Liver (tissue), 9 donors: ENCODE results near the gene CDC42BPB. TPM values are rescaled to one million over a fixed set of nuclear protein-coding genes. Genes with fewer than 3 reads are reported as not detected.

Source experiments
- DNase-seq: peaks from one replicate; pipeline ENCODE4 v3.0.0-alpha.2; 2017; ENCODE audit warnings: low spot score
- H3K27ac ChIP-seq, 2 donors: one replicate each; pipeline ENCODE4 v1.7.0; 2013; ENCODE audit warnings: inconsistent platforms in 2 of 2, low read length in 2 of 2, control low read depth in 1 of 2, low read depth in 1 of 2, mild to moderate bottlenecking in 1 of 2
- H3K27me3 ChIP-seq, 4 donors: one replicate each; pipeline versions ENCODE4 v1.6.1 to v1.7.0; 2013; ENCODE audit warnings: low read length in 3 of 4, inconsistent platforms in 1 of 4, mild to moderate bottlenecking in 1 of 4, moderate library complexity in 1 of 4; ENCODE audit not compliant: control insufficient read depth in 4 of 4, insufficient read depth in 4 of 4
- H3K36me3 ChIP-seq, 4 donors: one replicate each; pipeline versions ENCODE4 v1.6.1 to v1.7.0; 2013; ENCODE audit warnings: low read length in 3 of 4, mild to moderate bottlenecking in 3 of 4, low read depth in 1 of 4, moderate library complexity in 1 of 4; ENCODE audit not compliant: control insufficient read depth in 4 of 4, insufficient read depth in 3 of 4
- H3K4me1 ChIP-seq, 4 donors: one replicate each; pipeline versions ENCODE4 v1.6.1 to v1.7.0; 2013; ENCODE audit warnings: low read length in 3 of 4, mild to moderate bottlenecking in 3 of 4, moderate library complexity in 1 of 4; ENCODE audit not compliant: control insufficient read depth in 4 of 4, insufficient read depth in 4 of 4
- H3K4me3 ChIP-seq, 3 donors: one replicate each; pipeline versions ENCODE4 v1.6.1 to v1.7.0; 2013; ENCODE audit warnings: low read length in 3 of 3, control low read depth in 1 of 3, low read depth in 1 of 3, mild to moderate bottlenecking in 1 of 3
- H3K9ac ChIP-seq, 2 donors: one replicate each; pipeline ENCODE4 v1.7.0; 2013; ENCODE audit warnings: low read length in 2 of 2, mild to moderate bottlenecking in 2 of 2, moderate library complexity in 2 of 2, control low read depth in 1 of 2, low read depth in 1 of 2
- H3K9me3 ChIP-seq, 4 donors: one replicate each; pipeline versions ENCODE4 v1.6.1 to v1.7.0; 2013; ENCODE audit warnings: low read length in 3 of 4; ENCODE audit not compliant: control insufficient read depth in 4 of 4
- EGR1 ChIP-seq, 2 donors: IDR thresholded peaks; 2 replicates each; pipeline ENCODE4 v1.6.1; 2016 to 2018; ENCODE audit warnings: antibody characterized with exemption in 2 of 2, low read depth in 2 of 2
- FOXA1 ChIP-seq: IDR thresholded peaks from 2 replicates; pipeline ENCODE4 v1.6.1; 2016; ENCODE audit warnings: antibody characterized with exemption
- FOXA2 ChIP-seq: IDR thresholded peaks from 2 replicates; pipeline ENCODE4 v1.6.1; 2016; ENCODE audit warnings: antibody characterized with exemption
- GABPA ChIP-seq, 2 donors: IDR thresholded peaks in 1 of 2; conservative IDR thresholded peaks in 1 of 2; 2 replicates each; pipeline ENCODE4 v1.6.1; 2016; ENCODE audit warnings: antibody characterized with exemption in 2 of 2, mild to moderate bottlenecking in 1 of 2, moderate library complexity in 1 of 2
- HNF4A ChIP-seq, 2 donors: conservative IDR thresholded peaks; 2 replicates each; pipeline ENCODE4 v1.6.1; 2016; ENCODE audit warnings: antibody characterized with exemption in 2 of 2, mild to moderate bottlenecking in 2 of 2
- HNF4G ChIP-seq: IDR thresholded peaks from 2 replicates; pipeline ENCODE4 v1.6.1; 2016; ENCODE audit warnings: antibody characterized with exemption
- JUND ChIP-seq, 2 donors: IDR thresholded peaks; 2 replicates each; pipeline ENCODE4 v1.6.1; 2016; ENCODE audit warnings: antibody characterized with exemption in 2 of 2
- NR2F2 ChIP-seq: IDR thresholded peaks from 2 replicates; pipeline ENCODE4 v1.6.1; 2016; ENCODE audit warnings: antibody characterized with exemption
- RAD21 ChIP-seq, 2 donors: IDR thresholded peaks; 2 replicates each; pipeline ENCODE4 v1.6.1; 2016; ENCODE audit warnings: antibody characterized with exemption in 2 of 2, mild to moderate bottlenecking in 2 of 2
- RXRA ChIP-seq, 2 donors: IDR thresholded peaks; 2 replicates each; pipeline ENCODE4 v1.6.1; 2017 to 2018; ENCODE audit warnings: antibody characterized with exemption in 2 of 2, mild to moderate bottlenecking in 1 of 2
- SP1 ChIP-seq: IDR thresholded peaks from 2 replicates; pipeline ENCODE4 v1.6.1; 2018; ENCODE audit warnings: antibody characterized with exemption, mild to moderate bottlenecking
- TAF1 ChIP-seq: conservative IDR thresholded peaks from 2 replicates; pipeline ENCODE4 v1.6.1; 2016; ENCODE audit warnings: antibody characterized with exemption, mild to moderate bottlenecking
- YY1 ChIP-seq: IDR thresholded peaks from 2 replicates; pipeline ENCODE4 v1.6.1; 2016; ENCODE audit warnings: antibody characterized with exemption, mild to moderate bottlenecking
- WGBS: extraction: QIAGEN DNeasy Blood & Tissue Kit; methylation state at CpG from one replicate; pipeline ENCODE4 v1.1.7; 2013; 5-methylcytosine and 5-hydroxymethylcytosine counted together
- polyA plus RNA-seq, 2 donors: library from polyadenylated mRNA; stranded (reverse) in 1 of 2; unstranded in 1 of 2; fragments of 200-250 nt in 1 of 2; fragments of >200 nt in 1 of 2; fragmentation: Nextera tagmentation in 1 of 2; extraction: Ambion mirVana in 1 of 2; gene quantifications; one replicate each; pipeline versions ENCODE4 v1.2.1 to v1.2.3, GENCODE V29; 2013 to 2015
- total RNA-seq, 2 donors: library from RNA; depleted of rRNA; stranded (reverse); fragments of >200 nt; gene quantifications; one replicate each; pipeline ENCODE4 v1.2.3, GENCODE V29; 2014
- TF ChIP-seq, protein P1 (sequence below): IDR thresholded peaks from 2 replicates; pipeline ENCODE4 v1.6.1; 2016; ENCODE audit warnings: antibody characterized with exemption
- TF ChIP-seq, protein P2 (sequence below): IDR thresholded peaks from 2 replicates; pipeline ENCODE4 v1.6.1; 2016; ENCODE audit warnings: antibody characterized with exemption
- TF ChIP-seq, protein P3 (sequence below): IDR thresholded peaks from 2 replicates; pipeline ENCODE4 v1.6.1; 2016; ENCODE audit warnings: antibody characterized with exemption, mild to moderate bottlenecking
- TF ChIP-seq, protein P4 (sequence below): IDR thresholded peaks from 2 replicates; pipeline ENCODE4 v1.6.1; 2016; ENCODE audit warnings: antibody characterized with exemption
- TF ChIP-seq, protein P5 (sequence below): fragments of 150-350 bp; IDR thresholded peaks from 2 replicates; pipeline ENCODE4 v1.5.1; 2017; ENCODE audit warnings: improper control_type of control experiment, low read depth, low read length; ENCODE audit not compliant: missing input control
- donor health status: healthy.
- donor health status: healthy.
- donor health status: healthy.
- donor health status: healthy.
- donor health status: healthy.

The CDC42BPB gene
- total and polyA plus RNA-seq, 4 donors = 4.1 to 78.7 (median 29.7) TPM

DNA sequence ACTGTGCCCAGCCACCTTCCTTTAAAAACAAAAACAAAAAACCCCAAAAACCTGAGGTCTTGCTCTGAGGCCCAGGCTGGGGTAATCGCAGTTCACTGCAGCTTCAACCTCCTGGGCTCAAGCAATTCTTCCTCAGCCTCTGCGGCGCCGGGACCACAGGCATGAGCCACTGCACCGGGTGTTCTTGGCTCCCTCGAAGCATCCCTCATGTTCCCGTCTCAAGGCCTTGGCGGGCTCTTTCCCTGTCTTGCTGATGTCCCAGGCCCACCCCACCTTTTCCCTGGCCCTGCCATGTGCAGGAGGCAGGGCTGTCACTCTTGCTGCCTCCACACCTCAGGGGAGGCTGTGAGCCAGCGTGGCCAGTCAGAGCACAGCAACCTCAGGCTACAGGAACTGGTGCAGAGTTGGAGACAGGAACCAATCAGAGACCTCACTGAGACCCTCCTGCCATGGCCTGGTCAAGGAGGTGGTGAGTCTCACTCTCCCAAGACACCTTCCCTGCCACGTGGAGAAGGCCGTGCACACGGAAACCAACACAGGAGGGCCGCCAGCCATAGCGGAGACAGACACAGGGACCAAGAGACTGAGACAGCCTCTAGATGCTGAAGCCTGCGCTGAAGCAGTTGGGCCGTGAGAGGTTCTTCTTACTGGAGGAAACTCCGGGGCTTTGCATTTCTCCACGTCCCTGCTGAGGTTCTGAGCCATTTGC, 140.8 kb downstream of the CDC42BPB start:
- Histone ChIP-seq H3K36me3 (no peaks in the 10 kb centered on the region), H3K9me3 (no peaks in the 10 kb centered on the region), H3K27ac (no peak overlapping the region), H3K4me1 (peaks cover 0 to 9% (median 7%) of the 10 kb centered on the region in 4 donors), H3K27me3 (no peaks in the 10 kb centered on the region), H3K4me3 (no peak overlapping the region), H3K9ac (no peak overlapping the region)
- 93% methylated on average over 18 of the region's 18 CpGs for WGBS
- TF ChIP-seq, protein P1, sequence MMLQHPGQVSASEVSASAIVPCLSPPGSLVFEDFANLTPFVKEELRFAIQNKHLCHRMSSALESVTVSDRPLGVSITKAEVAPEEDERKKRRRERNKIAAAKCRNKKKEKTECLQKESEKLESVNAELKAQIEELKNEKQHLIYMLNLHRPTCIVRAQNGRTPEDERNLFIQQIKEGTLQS = no peak
- TF ChIP-seq HNF4A (conservative IDR thresholded peaks at IDR 0.05) (no peak), JUND (IDR thresholded peaks at IDR 0.05) (no peak), YY1 (no peak), SP1 (no peak), FOXA1 (no peak), NR2F2 (no peak), RAD21 (IDR thresholded peaks at IDR 0.05) (no peak), RXRA (IDR thresholded peaks at IDR 0.05) (no peak), GABPA (IDR thresholded peaks at IDR 0.05 in 1 of 2, conservative IDR thresholded peaks at IDR 0.05 in 1 of 2) (no peak), HNF4G (no peak), EGR1 (IDR thresholded peaks at IDR 0.05; ENCODE audit: low read depth in 2 of 2) (no peak), FOXA2 (no peak), TAF1 (no peak)
- TF ChIP-seq, protein P2, sequence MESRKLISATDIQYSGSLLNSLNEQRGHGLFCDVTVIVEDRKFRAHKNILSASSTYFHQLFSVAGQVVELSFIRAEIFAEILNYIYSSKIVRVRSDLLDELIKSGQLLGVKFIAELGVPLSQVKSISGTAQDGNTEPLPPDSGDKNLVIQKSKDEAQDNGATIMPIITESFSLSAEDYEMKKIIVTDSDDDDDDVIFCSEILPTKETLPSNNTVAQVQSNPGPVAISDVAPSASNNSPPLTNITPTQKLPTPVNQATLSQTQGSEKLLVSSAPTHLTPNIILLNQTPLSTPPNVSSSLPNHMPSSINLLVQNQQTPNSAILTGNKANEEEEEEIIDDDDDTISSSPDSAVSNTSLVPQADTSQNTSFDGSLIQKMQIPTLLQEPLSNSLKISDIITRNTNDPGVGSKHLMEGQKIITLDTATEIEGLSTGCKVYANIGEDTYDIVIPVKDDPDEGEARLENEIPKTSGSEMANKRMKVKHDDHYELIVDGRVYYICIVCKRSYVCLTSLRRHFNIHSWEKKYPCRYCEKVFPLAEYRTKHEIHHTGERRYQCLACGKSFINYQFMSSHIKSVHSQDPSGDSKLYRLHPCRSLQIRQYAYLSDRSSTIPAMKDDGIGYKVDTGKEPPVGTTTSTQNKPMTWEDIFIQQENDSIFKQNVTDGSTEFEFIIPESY = no peak
- TF ChIP-seq, protein P3, sequence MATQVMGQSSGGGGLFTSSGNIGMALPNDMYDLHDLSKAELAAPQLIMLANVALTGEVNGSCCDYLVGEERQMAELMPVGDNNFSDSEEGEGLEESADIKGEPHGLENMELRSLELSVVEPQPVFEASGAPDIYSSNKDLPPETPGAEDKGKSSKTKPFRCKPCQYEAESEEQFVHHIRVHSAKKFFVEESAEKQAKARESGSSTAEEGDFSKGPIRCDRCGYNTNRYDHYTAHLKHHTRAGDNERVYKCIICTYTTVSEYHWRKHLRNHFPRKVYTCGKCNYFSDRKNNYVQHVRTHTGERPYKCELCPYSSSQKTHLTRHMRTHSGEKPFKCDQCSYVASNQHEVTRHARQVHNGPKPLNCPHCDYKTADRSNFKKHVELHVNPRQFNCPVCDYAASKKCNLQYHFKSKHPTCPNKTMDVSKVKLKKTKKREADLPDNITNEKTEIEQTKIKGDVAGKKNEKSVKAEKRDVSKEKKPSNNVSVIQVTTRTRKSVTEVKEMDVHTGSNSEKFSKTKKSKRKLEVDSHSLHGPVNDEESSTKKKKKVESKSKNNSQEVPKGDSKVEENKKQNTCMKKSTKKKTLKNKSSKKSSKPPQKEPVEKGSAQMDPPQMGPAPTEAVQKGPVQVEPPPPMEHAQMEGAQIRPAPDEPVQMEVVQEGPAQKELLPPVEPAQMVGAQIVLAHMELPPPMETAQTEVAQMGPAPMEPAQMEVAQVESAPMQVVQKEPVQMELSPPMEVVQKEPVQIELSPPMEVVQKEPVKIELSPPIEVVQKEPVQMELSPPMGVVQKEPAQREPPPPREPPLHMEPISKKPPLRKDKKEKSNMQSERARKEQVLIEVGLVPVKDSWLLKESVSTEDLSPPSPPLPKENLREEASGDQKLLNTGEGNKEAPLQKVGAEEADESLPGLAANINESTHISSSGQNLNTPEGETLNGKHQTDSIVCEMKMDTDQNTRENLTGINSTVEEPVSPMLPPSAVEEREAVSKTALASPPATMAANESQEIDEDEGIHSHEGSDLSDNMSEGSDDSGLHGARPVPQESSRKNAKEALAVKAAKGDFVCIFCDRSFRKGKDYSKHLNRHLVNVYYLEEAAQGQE = no peak
- TF ChIP-seq, protein P4, sequence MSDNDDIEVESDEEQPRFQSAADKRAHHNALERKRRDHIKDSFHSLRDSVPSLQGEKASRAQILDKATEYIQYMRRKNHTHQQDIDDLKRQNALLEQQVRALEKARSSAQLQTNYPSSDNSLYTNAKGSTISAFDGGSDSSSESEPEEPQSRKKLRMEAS = no peak
- TF ChIP-seq, protein P5, sequence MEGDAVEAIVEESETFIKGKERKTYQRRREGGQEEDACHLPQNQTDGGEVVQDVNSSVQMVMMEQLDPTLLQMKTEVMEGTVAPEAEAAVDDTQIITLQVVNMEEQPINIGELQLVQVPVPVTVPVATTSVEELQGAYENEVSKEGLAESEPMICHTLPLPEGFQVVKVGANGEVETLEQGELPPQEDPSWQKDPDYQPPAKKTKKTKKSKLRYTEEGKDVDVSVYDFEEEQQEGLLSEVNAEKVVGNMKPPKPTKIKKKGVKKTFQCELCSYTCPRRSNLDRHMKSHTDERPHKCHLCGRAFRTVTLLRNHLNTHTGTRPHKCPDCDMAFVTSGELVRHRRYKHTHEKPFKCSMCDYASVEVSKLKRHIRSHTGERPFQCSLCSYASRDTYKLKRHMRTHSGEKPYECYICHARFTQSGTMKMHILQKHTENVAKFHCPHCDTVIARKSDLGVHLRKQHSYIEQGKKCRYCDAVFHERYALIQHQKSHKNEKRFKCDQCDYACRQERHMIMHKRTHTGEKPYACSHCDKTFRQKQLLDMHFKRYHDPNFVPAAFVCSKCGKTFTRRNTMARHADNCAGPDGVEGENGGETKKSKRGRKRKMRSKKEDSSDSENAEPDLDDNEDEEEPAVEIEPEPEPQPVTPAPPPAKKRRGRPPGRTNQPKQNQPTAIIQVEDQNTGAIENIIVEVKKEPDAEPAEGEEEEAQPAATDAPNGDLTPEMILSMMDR = no peak
- no peak for DNase-seq
